Fibroblast of lung (primary cell): ENCODE data around the gene ZAR1. TPM values are rescaled to one million over a fixed set of nuclear protein-coding genes. Genes with fewer than 3 reads are reported as not detected.

Experiments
- DNase-seq, 2 donors: peaks; one replicate each; pipeline versions ENCODE4 v3.0.0 to v3.0.0-alpha.2; 2010; ENCODE audit warnings: low read depth in 2 of 2
- H2AFZ ChIP-seq: 2 replicates; pipeline ENCODE4 v1.5.1; 2012; ENCODE audit warnings: low read length, control low read depth, inconsistent platforms
- H3K27ac ChIP-seq: 2 replicates; pipeline ENCODE4 v1.5.1; 2011; ENCODE audit warnings: low read length, control low read depth; ENCODE audit not compliant: insufficient read depth
- H3K27me3 ChIP-seq: 2 replicates; pipeline ENCODE4 v1.5.1; 2011; ENCODE audit warnings: mild to moderate bottlenecking, low read length; ENCODE audit not compliant: control insufficient read depth, insufficient read depth
- H3K36me3 ChIP-seq: 2 replicates; pipeline ENCODE4 v1.5.1; 2011; ENCODE audit warnings: low read length; ENCODE audit not compliant: control insufficient read depth, insufficient read depth
- H3K4me1 ChIP-seq: 2 replicates; pipeline ENCODE4 v1.5.1; 2011; ENCODE audit warnings: low read length; ENCODE audit not compliant: control insufficient read depth, insufficient read depth; ENCODE audit errors: extremely low read depth
- H3K4me2 ChIP-seq: 2 replicates; pipeline ENCODE4 v1.5.1; 2011; ENCODE audit warnings: low read length, control low read depth; ENCODE audit not compliant: insufficient read depth; ENCODE audit errors: extremely low read depth
- H3K4me3 ChIP-seq, 4 experiments: fragments of 200-600 bp in 1 of 4; sonication (generic) in 1 of 4; replicated peaks in 1 of 4; 2 replicates each; pipeline ENCODE4 v1.5.1; 2011 to 2016; ENCODE audit warnings: low read length in 4 of 4, low read depth in 3 of 4, mild to moderate bottlenecking in 3 of 4, control low read depth in 2 of 4, inconsistent platforms in 1 of 4, mixed read lengths in 1 of 4; ENCODE audit not compliant: insufficient read depth in 1 of 4; ENCODE audit errors: control extremely low read depth in 1 of 4
- H3K79me2 ChIP-seq: 2 replicates; pipeline ENCODE4 v1.5.1; 2012; ENCODE audit warnings: mild to moderate bottlenecking, low read length, inconsistent platforms; ENCODE audit not compliant: control insufficient read depth, insufficient read depth
- H3K9ac ChIP-seq: 2 replicates; pipeline ENCODE4 v1.5.1; 2011; ENCODE audit warnings: mild to moderate bottlenecking, low read length, control low read depth; ENCODE audit not compliant: insufficient read depth
- H3K9me3 ChIP-seq: 2 replicates; pipeline ENCODE4 v1.5.1; 2012; ENCODE audit warnings: low read depth, low read length; ENCODE audit not compliant: control insufficient read depth, insufficient read depth
- H4K20me1 ChIP-seq: 2 replicates; pipeline ENCODE4 v1.5.1; 2011; ENCODE audit warnings: low read length; ENCODE audit not compliant: control insufficient read depth, insufficient read depth; ENCODE audit errors: extremely low read depth
- CTCF ChIP-seq, 2 donors: IDR thresholded peaks in 1 of 2; conservative IDR thresholded peaks in 1 of 2; 1 replicate in 1 of 2; 2 replicates in 1 of 2; pipeline ENCODE4 v1.5.1; 2011 to 2012; ENCODE audit warnings: low read length in 2 of 2, control low read depth in 1 of 2, inconsistent platforms in 1 of 2, low read depth in 1 of 2, mild to moderate bottlenecking in 1 of 2
- EZH2 ChIP-seq: IDR thresholded peaks from 2 replicates; pipeline ENCODE4 v1.5.1; 2012; ENCODE audit warnings: low read length, control low read depth, mild to moderate bottlenecking; ENCODE audit errors: missing control alignments
- polyA plus RNA-seq, 2 donors: library from polyadenylated mRNA; depleted of rRNA in 1 of 2; stranded (reverse) in 1 of 2; unstranded in 1 of 2; fragments of >200 nt; gene quantifications; 2 replicates each; pipeline ENCODE4 v1.2.1, GENCODE V29; 2011 to 2012; ENCODE audit warnings: missing spikeins in 1 of 2
- total RNA-seq: library from RNA; depleted of rRNA; stranded (reverse); fragments of >200 nt; gene quantifications from 2 replicates; pipeline ENCODE4 v1.2.1, GENCODE V29; 2014

The ZAR1 gene
- total and polyA plus RNA-seq, 2 donors (not counting 1 experiment from before 2014, with no cell fraction given) = not detected

GRCh38 chr4:48506716-48507115, 16.7 kb downstream of the ZAR1 start:
- TF ChIP-seq EZH2 (no peak), CTCF (conservative IDR thresholded peaks at IDR 0.05 in 1 of 2, IDR thresholded peaks at IDR 0.05 in 1 of 2; ENCODE audit: low read depth in 1 of 2, low read length in 2 of 2) (no peak)
- Histone ChIP-seq H3K79me2 (no peaks in the 10 kb centered on the region), H3K27ac (no peak overlapping the region), H4K20me1 (no peaks in the 10 kb centered on the region), H3K4me1 (no peaks in the 10 kb centered on the region), H2AFZ (no peak overlapping the region), H3K4me2 (no peak overlapping the region), H3K9me3 (no peaks in the 10 kb centered on the region), H3K36me3 (peaks cover 1% of the 10 kb centered on the region), H3K27me3 (no peaks in the 10 kb centered on the region), H3K4me3 (no peak overlapping the region), H3K9ac (no peak overlapping the region)
- no peak for DNase-seq

DNA sequence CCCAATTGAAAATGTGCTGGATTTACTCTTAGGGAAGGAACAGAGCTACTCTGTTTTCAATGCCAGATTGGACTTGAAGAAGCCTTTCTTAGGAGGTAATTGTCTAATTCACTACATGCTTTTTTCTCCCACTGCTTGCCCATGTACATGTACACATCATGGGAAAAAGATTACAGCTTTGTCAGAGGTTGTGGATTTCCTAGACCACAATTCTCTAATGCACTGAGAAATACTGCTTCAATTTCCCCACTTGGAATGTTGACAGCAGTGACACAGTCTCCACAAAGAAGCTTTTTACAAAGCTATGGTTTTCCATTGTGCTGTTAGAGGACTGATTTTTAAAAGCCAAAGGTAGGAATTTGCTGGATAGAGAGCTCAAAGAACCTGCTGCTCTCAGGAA, 19.5 kb downstream of the ZAR1 start:
- H2AFZ ChIP-seq = no peak overlapping the region
- H3K4me3 ChIP-seq = no peak overlapping the region
- no peaks in the 10 kb centered on the region for H4K20me1 ChIP-seq
- H3K9me3 ChIP-seq = no peaks in the 10 kb centered on the region
- no peaks in the 10 kb centered on the region for H3K4me1 ChIP-seq
- H3K9ac ChIP-seq = no peak overlapping the region
- H3K79me2 ChIP-seq = no peaks in the 10 kb centered on the region
- peaks cover 1% of the 10 kb centered on the region for H3K36me3 ChIP-seq
- no peak overlapping the region for H3K27ac ChIP-seq
- TF ChIP-seq EZH2 (no peak), CTCF (conservative IDR thresholded peaks at IDR 0.05 in 1 of 2, IDR thresholded peaks at IDR 0.05 in 1 of 2; ENCODE audit: low read depth in 1 of 2, low read length in 2 of 2) (no peak)
- peak in 1 of 2 donors; percentile 47 for DNase-seq
- H3K4me2 ChIP-seq = no peak overlapping the region
- no peaks in the 10 kb centered on the region for H3K27me3 ChIP-seq

DNA sequence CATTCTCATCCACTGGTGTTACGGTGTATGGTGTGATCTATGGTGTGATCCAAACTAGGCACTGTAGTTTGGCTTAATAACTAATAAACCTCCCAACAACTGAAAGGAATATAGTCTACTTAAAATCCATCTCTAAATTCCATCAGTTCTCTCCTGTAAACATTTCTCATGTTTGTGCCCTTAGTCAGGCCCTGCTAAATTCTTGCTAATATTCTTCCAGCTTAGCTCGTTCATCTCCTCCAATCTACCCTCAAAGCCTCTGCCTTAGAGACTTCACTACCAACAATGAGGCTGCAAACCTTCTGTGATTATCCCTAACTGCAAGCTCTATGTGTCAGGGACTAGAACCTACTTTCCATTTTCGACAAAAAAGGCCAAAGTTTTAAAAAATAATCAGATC, 28.1 kb downstream of the ZAR1 start:
- Histone ChIP-seq H3K9ac (no peak overlapping the region), H3K36me3 (peaks cover 2% of the 10 kb centered on the region), H2AFZ (no peak overlapping the region), H3K4me3 (no peak overlapping the region), H3K27ac (no peak overlapping the region), H3K9me3 (no peaks in the 10 kb centered on the region), H4K20me1 (no peaks in the 10 kb centered on the region), H3K79me2 (no peaks in the 10 kb centered on the region), H3K4me2 (no peak overlapping the region), H3K27me3 (no peaks in the 10 kb centered on the region), H3K4me1 (no peaks in the 10 kb centered on the region)
- DNase-seq = no peak
- TF ChIP-seq EZH2 (no peak), CTCF (conservative IDR thresholded peaks at IDR 0.05 in 1 of 2, IDR thresholded peaks at IDR 0.05 in 1 of 2; ENCODE audit: low read depth in 1 of 2, low read length in 2 of 2) (no peak)
